Gastrocnemius medialis (tissue), 4 donors: Measurements from ENCODE around the gene SUOX. TPM values are rescaled to one million over a fixed set of nuclear protein-coding genes. Genes with fewer than 3 reads are reported as not detected.
"Not testable (repeated sequence)": the region's sequence is repeated elsewhere in the genome, so short reads cannot be mapped to it uniquely, and the experiment has no call there.

Experiments
- ATAC-seq, 2 donors: fragments of 150-250 bp; one replicate each; pipeline ENCODE4 v1.9.1; 2016
- DNase-seq, 2 donors: peaks; one replicate each; pipeline ENCODE4 v3.0.0-alpha.2; 2019
- H3K27ac ChIP-seq, 4 donors: fragments of 200-600 bp; sonication (generic); 1 replicate in 1 of 4; 2 replicates in 3 of 4; pipeline ENCODE4 v1.5.1; 2016 to 2018; ENCODE audit warnings: mild to moderate bottlenecking in 2 of 4, moderate library complexity in 1 of 4
- H3K27me3 ChIP-seq, 3 donors: fragments of 200-600 bp; sonication (generic) in 2 of 3; 1 replicate in 1 of 3; 2 replicates in 2 of 3; pipeline versions ENCODE4 v1.5.1 to v1.6.0; 2016 to 2019; ENCODE audit warnings: mild to moderate bottlenecking in 1 of 3, moderate library complexity in 1 of 3
- H3K36me3 ChIP-seq, 2 donors: fragments of 200-600 bp; sonication (generic) in 1 of 2; one replicate each; pipeline ENCODE4 v1.5.1; 2017 to 2018
- H3K4me1 ChIP-seq, 2 donors: fragments of 200-600 bp; sonication (generic) in 1 of 2; one replicate each; pipeline ENCODE4 v1.5.1; 2016 to 2017; ENCODE audit warnings: mild to moderate bottlenecking in 2 of 2
- H3K4me3 ChIP-seq, 4 donors: fragments of 200-600 bp; sonication (generic) in 3 of 4; 1 replicate in 1 of 4; 2 replicates in 3 of 4; pipeline ENCODE4 v1.5.1; 2016 to 2019; ENCODE audit warnings: mild to moderate bottlenecking in 2 of 4
- H3K9me3 ChIP-seq, 3 donors: fragments of 200-600 bp; sonication (generic) in 2 of 3; 1 replicate in 1 of 3; 2 replicates in 2 of 3; pipeline ENCODE4 v1.5.1; 2016 to 2019
- POLR2A ChIP-seq, 2 donors: fragments of 450-650 bp; IDR thresholded peaks; one replicate each; pipeline ENCODE4 v1.6.1; 2017; ENCODE audit warnings: antibody characterized with exemption in 2 of 2, mild to moderate bottlenecking in 2 of 2, moderate library complexity in 2 of 2
- in situ Hi-C, 4 donors: fragments of 200-750 bp; cut with MboI; loops; one replicate each; pipeline versions ENCODE4 v1.15.0 to v1.8.0; 2017; ENCODE audit warnings: low sequenced_read_pairs in 4 of 4
- intact Hi-C: fragments of 100-400 bp; cut with DNase I; formaldehyde crosslinking; loops from one replicate; pipeline ENCODE4 v1.15.1; 2023; ENCODE audit warnings: low total_unique reads
- total RNA-seq, 4 donors: library from RNA; depleted of rRNA; stranded (reverse); fragments of >200 nt; gene quantifications; one replicate each; pipeline versions ENCODE4 v1.1.0 to v1.2.3, GENCODE V29; 2016
- TF ChIP-seq, protein P1 (sequence below), 5 experiments: fragments of 450-650 bp in 3 of 5; fragments of 200-600 bp in 2 of 5; sonication (generic) in 2 of 5; IDR thresholded peaks in 4 of 5; conservative IDR thresholded peaks in 1 of 5; 1 replicate in 4 of 5; 2 replicates in 1 of 5; pipeline ENCODE4 v1.5.1; 2016 to 2019; ENCODE audit warnings: antibody characterized with exemption in 5 of 5, mild to moderate bottlenecking in 3 of 5, moderate library complexity in 3 of 5

The SUOX gene
- total RNA-seq, 4 donors from 2014 or later = 10.1 to 28.1 (median 18.9) TPM

DNA sequence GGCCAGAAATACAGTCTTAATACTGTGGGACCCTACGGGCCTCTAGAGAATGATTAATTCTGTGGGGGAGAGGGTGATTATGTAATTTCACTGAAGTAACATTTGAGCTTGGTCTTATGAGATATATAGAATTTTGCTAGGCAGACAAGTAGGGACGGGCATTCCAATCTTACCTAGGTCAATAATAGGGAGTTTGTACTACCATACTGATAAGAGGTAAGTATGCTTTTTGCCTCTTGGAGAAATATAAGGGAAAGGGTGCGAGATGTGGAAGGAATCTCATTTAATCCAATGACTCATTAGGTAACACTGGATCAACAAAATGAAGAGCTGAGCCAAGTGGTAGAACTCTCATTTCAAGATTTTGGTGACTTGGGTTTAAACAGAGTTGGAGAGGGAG lies 18.0 kb upstream of the SUOX start:
- peaks cover 17 to 26% of the 10 kb centered on the region in 2 donors for H3K4me1 ChIP-seq

DNA sequence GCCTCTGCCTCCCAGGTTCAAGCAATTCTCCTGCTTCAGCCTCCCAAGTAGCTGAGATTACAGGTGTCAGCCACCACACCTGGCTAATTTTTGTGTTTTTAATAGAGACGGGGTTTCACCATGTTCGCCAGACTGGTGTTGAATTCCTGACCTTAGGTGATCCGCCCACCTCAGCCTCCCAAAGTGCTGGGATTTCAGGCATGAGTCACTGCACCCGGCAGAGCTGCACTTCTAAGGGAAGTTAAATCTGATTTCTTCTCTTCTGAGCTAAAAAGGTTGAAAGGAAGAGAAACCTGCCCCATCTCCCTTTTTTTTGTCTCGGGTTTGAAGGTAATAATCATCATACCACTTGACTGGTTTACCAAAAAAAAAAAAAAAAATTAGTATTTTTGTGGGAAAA lies 15.2 kb upstream of the SUOX start:
- ATAC-seq, H3K27ac ChIP-seq, intact Hi-C loops, H3K4me1 ChIP-seq, H3K27me3 ChIP-seq, H3K9me3 ChIP-seq, DNase-seq, H3K4me3 ChIP-seq, in situ Hi-C loops: not testable (repeated sequence)
- H3K36me3 ChIP-seq = peaks cover 0 to 44% of the 10 kb centered on the region in 2 donors

More for the DNA sequence above, 18.0 kb upstream of the SUOX start:
- DNase-seq (no peak), ATAC-seq (no peak)
- H3K4me3 ChIP-seq = no peak overlapping the region
- H3K36me3 ChIP-seq = peaks cover 0 to 31% of the 10 kb centered on the region in 2 donors
- intact Hi-C loops (no loop called here), in situ Hi-C loops (no loop called here)
- H3K27me3 ChIP-seq = no peaks in the 10 kb centered on the region
- TF ChIP-seq, protein P1, sequence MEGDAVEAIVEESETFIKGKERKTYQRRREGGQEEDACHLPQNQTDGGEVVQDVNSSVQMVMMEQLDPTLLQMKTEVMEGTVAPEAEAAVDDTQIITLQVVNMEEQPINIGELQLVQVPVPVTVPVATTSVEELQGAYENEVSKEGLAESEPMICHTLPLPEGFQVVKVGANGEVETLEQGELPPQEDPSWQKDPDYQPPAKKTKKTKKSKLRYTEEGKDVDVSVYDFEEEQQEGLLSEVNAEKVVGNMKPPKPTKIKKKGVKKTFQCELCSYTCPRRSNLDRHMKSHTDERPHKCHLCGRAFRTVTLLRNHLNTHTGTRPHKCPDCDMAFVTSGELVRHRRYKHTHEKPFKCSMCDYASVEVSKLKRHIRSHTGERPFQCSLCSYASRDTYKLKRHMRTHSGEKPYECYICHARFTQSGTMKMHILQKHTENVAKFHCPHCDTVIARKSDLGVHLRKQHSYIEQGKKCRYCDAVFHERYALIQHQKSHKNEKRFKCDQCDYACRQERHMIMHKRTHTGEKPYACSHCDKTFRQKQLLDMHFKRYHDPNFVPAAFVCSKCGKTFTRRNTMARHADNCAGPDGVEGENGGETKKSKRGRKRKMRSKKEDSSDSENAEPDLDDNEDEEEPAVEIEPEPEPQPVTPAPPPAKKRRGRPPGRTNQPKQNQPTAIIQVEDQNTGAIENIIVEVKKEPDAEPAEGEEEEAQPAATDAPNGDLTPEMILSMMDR (IDR thresholded peaks at IDR 0.05 in 4 of 5, conservative IDR thresholded peaks at IDR 0.05 in 1 of 5) = no peak
- no peak for TF ChIP-seq POLR2A (IDR thresholded peaks at IDR 0.05)
- no peak overlapping the region for H3K27ac ChIP-seq
- no peaks in the 10 kb centered on the region for H3K9me3 ChIP-seq

DNA sequence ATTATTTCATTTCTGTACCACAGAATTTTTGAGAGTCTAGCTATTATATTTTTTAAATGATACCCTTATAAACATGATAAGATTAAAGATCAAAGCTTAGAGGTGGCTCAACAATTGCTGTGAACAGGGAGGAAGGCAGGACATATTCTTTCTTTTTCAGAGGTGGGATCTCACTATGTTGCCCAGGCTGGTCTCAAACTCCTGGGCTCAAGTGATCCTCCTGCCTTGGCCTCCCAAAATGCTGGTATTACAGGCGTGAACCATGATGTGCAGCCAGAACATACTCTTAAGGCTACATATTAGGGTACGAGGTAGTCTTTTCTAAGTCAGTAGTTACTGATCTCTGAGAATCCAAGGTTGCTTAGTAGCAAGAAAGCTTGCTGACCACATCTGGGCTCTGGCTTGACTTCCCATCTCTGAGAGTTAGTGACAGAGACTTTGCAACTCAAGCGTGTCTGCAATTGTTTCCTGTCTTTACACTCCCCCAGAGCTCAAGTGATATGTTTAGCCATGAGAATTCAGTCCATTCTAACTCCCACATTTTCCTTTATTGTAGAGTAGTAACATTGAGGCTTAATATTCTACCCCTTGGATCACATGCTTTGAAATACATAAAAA lies 14.6 kb upstream of the SUOX start:
- ATAC-seq = no peak
- TF ChIP-seq, protein P1 (IDR thresholded peaks at IDR 0.05 in 4 of 5, conservative IDR thresholded peaks at IDR 0.05 in 1 of 5) = no peak
- no peak for TF ChIP-seq POLR2A (IDR thresholded peaks at IDR 0.05)
- Histone ChIP-seq H3K4me1 (peaks cover 2 to 3% of the 10 kb centered on the region in 2 donors), H3K4me3 (no peak overlapping the region), H3K27ac (no peak overlapping the region), H3K27me3 (no peaks in the 10 kb centered on the region), H3K36me3 (peaks cover 0 to 50% of the 10 kb centered on the region in 2 donors), H3K9me3 (no peaks in the 10 kb centered on the region)
- intact Hi-C loops = no loop called here
- in situ Hi-C loops = no loop called here
- no peak for DNase-seq

DNA sequence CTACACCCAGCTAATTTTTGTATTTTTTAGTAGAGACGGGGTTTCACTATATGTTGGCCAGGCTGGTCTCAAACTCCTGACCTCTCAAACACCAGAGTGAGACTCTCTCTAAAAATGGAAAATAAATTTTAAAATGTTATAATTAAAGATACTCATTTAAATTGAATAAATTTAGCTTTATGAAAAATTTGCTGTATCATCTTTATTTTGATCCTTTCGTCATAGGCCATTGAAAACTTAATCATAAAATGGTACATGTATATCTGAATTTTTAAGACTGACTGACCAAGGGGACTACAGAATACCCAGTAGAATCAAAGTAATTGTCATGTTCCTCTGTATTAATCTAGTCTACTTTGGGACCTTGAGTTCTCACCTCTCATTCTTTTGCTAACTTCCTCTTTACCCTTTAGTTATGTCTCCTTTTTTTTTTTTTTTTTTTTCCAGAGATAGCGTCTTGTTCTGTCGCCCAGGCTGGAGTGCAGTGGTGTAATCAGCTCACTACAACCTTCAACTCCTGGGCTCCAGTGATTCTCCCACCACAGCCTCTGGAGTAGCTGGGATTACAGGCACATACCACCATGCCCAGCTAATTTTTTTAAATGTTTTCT lies 13.7 kb upstream of the SUOX start:
- Histone ChIP-seq H3K36me3 (peaks cover 0 to 59% of the 10 kb centered on the region in 2 donors), H3K27ac (no peak overlapping the region), H3K4me1 (no peaks in the 10 kb centered on the region), H3K27me3 (no peaks in the 10 kb centered on the region), H3K9me3 (no peaks in the 10 kb centered on the region), H3K4me3 (no peak overlapping the region)
- intact Hi-C loops (no loop called here), in situ Hi-C loops (no loop called here)
- no peak for TF ChIP-seq POLR2A (IDR thresholded peaks at IDR 0.05)
- TF ChIP-seq, protein P1 (IDR thresholded peaks at IDR 0.05 in 4 of 5, conservative IDR thresholded peaks at IDR 0.05 in 1 of 5) = no peak
- ATAC-seq = no peak
- no peak for DNase-seq

DNA sequence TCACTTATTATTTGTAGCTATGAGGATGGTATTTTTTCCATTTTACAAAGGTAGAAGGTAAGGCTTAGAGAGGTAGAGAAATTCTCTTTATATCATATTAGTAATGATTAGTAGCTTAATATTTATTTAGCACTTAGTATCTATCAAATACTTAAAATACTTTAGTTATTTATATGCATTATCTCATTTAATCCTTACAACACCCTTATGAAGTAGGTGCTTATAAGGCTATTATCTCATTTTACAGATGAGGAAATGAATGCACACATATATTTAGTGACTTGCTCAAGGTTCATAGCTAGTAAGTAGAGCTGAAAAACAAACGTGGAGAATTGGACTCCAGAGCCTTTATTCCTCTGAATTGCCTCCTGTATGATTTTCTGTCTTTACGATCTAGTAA lies 12.2 kb upstream of the SUOX start:
- no peak for ATAC-seq
- Histone ChIP-seq H3K27ac (no peak overlapping the region), H3K4me1 (no peaks in the 10 kb centered on the region), H3K27me3 (no peaks in the 10 kb centered on the region), H3K4me3 (no peak overlapping the region), H3K9me3 (no peaks in the 10 kb centered on the region), H3K36me3 (peaks cover 0 to 68% of the 10 kb centered on the region in 2 donors)
- no peak for DNase-seq
- TF ChIP-seq, protein P1 (IDR thresholded peaks at IDR 0.05 in 4 of 5, conservative IDR thresholded peaks at IDR 0.05 in 1 of 5) = no peak
- no peak for TF ChIP-seq POLR2A (IDR thresholded peaks at IDR 0.05)
- in situ Hi-C loops (no loop called here), intact Hi-C loops (no loop called here)
